Right lobe of liver (tissue), 4 donors: ENCODE results near the gene PAGE2B.

Experiments used
- POLR2A ChIP-seq: fragments of 450-650 bp; IDR thresholded peaks from one replicate; pipeline ENCODE4 v1.6.1; 2017; ENCODE audit warnings: antibody characterized with exemption, mild to moderate bottlenecking
- TF ChIP-seq, protein P1 (sequence below), 4 donors: fragments of 200-600 bp in 3 of 4; fragments of 450-650 bp in 1 of 4; IDR thresholded peaks; one replicate each; pipeline versions ENCODE4 v1.5.1 to v1.8.0; 2016 to 2022; ENCODE audit warnings: antibody characterized with exemption in 4 of 4, mild to moderate bottlenecking in 2 of 4
- donor health status: DM: no; HTN: no; CAD: no.
- donor health status: DM: no; HTN: no; CAD: no.
- donor health status: DM: no; HTN: yes; CAD: no.

DNA sequence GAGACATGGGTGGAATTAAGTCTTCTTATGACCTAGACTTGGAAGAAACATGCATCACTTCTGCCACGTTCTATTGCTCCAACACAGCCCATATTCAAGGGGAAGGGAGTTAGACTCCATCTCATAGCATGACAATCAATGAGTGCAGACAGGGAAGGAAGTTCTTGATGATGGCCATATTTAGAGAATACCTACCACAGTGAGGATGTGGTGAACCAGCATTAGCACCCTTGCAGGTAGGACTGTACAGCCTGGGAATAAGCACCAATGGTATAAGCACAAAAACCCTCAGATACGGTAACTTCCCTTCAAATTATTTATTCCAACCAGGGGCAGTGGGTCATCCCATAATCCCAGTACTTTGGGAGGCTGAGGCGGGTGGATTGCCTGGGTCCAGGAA lies 43.7 kb downstream of the PAGE2B start:
- TF ChIP-seq, protein P1, sequence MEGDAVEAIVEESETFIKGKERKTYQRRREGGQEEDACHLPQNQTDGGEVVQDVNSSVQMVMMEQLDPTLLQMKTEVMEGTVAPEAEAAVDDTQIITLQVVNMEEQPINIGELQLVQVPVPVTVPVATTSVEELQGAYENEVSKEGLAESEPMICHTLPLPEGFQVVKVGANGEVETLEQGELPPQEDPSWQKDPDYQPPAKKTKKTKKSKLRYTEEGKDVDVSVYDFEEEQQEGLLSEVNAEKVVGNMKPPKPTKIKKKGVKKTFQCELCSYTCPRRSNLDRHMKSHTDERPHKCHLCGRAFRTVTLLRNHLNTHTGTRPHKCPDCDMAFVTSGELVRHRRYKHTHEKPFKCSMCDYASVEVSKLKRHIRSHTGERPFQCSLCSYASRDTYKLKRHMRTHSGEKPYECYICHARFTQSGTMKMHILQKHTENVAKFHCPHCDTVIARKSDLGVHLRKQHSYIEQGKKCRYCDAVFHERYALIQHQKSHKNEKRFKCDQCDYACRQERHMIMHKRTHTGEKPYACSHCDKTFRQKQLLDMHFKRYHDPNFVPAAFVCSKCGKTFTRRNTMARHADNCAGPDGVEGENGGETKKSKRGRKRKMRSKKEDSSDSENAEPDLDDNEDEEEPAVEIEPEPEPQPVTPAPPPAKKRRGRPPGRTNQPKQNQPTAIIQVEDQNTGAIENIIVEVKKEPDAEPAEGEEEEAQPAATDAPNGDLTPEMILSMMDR (IDR thresholded peaks at IDR 0.05): no peak
- no peak for TF ChIP-seq POLR2A
